Measurements from ENCODE around the gene RPS21.

RPS21 gene

GRCh38 chr20:62354031-62354808 lies 32.7 kb upstream of the RPS21 start:
- DNase-seq (ENCODE audit: low read depth): no peak

DNA sequence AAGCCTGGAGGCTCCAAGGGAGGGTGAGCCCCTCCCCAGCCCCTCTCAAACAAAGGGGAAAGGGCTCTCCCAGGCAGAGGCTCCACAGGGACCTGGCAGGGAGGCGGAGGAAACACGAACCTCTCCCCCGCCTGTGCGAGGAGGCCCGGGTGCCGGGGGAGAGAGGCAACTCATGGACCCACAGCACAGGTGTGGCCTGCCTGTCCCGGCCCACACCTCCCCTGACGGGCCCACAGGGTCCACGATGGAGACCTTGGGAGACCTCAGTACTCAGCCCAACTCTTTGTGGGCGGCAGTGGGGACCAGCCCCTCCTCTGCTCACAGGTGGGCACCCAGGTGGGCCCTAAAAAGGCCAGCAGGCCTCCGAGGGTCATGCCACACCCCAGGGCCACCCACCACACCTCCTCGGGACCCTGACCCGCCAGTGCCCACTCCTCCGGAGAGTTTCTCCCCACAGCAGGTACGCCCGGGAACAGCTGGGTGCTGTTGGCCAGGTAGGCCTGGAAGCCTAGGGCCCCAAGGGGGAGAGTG lies 32.0 kb upstream of the RPS21 start:
- no peak for DNase-seq (ENCODE audit: low read depth)

DNA sequence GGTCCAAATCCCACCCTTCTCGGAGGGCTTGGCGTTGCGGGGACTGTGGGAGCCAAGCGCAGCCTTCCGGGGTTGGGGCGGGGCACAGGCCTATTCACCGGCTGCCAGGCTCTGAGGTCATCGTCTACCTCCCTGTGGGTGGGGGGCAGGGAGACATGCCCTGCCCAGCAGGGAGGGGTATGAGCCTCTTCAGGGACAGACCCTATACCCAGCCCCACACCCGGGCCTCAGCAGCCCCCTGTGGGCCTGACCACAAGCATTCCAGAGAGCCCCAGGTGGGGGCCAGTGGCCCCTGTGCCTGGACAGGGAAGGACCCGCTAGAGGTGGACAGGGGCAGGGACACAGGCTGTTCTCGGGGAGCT lies 31.4 kb upstream of the RPS21 start:
- DNase-seq (ENCODE audit: low read depth): no peak

GRCh38 chr20:62355878-62356588 lies 30.9 kb upstream of the RPS21 start:
- no peak for DNase-seq (ENCODE audit: low read depth)

DNA sequence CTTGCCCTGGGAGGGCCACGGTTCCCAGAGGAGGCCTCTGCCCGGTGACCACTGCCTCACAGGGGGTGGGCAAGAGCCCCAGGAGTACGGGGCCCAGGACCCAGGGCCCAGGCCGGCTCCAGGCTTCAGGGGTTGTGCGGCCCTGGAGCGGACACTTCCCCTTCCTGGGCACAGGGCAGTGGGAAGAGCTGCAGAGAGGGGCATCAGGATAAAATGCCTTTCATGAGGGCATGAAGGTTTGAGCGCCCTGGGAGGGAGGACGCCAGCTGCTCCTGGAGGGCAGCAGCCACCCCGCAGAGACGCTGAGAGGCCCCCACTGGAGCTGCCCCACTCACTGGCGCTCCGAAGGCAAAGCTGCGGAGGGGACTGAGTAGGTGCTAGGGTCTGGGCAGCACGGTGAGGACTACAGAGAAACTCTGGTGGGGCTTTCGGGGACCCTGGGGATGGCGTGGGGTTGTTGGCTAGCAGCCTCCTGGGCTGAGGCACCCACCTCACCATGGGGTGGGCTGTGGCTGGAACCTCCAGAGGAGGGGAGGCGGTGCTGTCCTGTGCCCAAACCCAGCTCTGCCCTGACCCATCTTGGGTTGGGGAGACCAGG lies 30.2 kb upstream of the RPS21 start:
- no peak for DNase-seq (ENCODE audit: low read depth)

- DNase-seq (ENCODE audit: low read depth): no peak
Observed at GRCh38 chr20:62357187-62357667, 29.7 kb upstream of the RPS21 start.

DNA sequence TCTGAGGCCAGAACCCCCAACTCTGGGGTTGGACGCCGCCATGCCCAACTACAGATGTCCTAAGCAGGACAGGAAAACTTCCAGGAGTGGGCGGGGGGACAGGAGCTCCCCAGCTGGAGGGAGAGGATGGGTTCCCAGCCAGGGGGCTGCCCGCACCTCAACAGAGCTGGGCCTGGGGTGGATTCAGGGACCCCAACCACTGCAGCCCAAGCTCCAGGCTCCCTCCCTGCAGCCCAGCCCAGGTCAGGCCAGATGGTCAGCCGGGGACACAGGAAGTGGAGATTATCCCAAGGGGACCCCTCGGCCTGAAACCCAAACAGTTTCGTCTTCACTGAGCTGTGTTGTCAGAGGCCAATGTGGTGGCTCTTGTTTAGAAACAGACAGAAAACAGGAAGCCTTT lies 29.2 kb upstream of the RPS21 start:
- no peak for DNase-seq (ENCODE audit: low read depth)

- no peak for DNase-seq (ENCODE audit: low read depth)
Observed at GRCh38 chr20:62358171-62359042, 28.5 kb upstream of the RPS21 start.

DNA sequence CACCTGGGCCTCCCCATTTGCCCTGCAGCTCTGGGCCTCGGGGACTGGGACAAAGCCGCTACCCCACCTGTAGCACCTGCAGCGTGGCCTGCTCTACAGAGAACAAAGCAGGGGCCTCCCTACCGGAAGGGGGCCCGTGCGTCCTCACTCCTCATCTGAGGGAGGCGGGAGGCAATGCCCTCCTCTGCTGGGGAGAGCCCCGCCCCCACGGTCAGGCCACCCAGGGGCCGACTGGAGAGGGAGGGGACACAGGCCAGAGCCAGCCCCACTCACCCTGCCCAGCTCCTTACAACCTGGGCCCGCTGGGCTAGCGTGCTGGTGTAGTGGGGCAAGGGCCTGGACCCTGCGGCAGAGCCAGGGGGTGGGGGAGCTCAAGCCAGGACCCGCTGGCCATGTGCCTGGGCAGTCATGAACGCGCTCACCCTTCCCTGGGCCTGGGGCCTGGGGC lies 27.8 kb upstream of the RPS21 start:
- DNase-seq (ENCODE audit: low read depth): no peak

GRCh38 chr20:62359491-62360121 lies 27.3 kb upstream of the RPS21 start:
- DNase-seq (ENCODE audit: low read depth): no peak

DNA sequence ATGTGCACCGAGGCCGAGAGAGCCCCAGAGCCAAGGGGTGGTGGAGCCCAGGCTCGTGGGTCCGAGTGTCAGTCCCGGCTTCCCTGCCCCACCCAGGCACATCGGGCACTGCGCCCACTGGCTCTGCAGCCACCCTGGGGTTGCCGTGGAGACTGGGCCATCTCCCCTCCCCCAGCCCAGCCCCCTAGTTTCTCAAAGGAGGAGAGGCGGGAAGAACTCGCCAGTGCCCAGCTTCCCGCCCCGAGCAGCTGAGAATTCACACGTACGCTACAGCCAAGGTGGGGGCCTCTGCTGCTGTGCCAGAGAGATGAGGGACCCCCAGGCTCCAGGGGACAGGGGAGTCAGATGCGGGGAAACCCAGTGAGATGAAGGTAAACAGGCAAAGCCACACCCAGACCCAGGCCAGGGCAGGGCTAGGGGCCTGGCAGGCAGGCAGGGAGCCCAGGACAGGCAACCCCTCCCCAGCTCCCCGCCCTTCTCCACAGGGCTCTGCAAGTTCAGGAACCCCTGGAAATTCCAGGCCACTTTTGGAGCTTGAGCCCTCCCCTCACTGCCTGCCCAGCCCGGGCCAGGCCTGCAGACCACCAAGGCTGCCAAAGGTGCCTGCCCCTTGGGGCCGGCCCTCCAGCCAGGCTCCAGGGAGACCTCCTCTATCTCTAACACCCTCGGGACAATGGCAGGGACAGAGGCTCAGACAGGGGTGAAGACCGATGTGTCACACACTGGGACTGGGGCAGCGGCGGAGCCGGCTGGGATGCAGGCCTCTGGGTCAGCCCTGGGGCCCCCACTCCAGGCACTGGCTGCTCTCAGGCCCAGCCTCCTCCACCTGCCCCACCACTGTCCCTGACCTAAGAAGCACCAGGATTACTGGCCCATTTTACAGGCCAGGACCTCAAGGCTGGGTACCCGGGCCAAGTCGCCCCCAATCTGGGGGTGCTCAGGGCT lies 25.8 kb upstream of the RPS21 start:
- no peak for DNase-seq (ENCODE audit: low read depth)

DNA sequence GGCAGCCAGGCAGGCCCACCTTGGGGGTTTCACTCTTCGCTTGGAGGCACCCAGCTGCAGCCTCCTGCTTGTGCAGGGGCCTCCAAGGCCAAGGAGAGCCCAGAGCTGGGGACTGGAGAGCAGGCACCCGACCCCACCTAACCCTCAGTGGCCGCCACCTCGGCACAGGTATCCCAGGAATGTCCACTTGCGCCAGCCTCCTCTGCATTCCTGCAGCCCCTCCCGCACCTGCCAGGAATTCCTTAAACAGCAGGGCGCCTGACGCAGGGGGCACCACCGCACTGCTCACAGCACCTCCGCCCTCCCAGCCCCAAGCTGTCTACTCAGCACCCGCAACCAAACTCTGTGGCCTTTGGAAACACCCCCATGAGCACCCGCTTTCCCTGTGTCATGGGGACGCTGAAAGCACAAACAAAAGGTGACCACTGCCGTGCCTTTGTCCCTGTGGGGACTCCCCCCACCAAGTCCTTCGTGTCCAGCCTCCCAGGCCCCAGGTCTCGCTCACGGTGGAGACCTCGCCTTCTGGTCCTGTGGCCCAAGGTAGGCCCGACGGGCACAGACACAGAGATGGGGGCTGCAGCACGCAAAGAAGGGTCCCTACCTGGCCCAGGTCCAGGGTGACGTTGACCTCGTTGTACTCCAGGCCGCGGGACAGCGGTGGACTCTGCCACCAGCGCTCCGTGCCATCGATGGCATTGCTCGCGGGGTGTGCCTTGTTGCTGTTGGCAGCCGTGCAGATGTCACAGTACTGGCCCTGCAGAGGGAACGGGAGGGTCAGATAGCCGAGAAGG lies 24.9 kb upstream of the RPS21 start:
- no peak for DNase-seq (ENCODE audit: low read depth)

DNA sequence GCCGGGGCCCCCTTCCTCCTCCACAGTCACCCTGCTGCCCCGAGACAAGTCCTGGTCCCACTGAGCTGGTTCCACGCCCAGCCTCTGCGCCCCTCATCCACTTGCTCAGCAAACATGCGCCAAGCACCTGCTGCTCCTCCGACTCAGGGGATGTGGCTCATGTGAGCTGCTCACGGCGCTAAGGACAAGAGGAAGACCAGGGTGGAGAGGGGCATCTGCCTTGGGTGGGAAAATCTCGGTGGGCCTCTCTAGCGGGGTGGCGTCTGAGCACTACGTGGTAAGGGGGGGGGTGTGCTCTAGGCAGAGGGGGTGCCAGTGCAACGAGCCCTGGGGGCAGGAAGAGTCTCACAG lies 24.3 kb upstream of the RPS21 start:
- no peak for DNase-seq (ENCODE audit: low read depth)

GRCh38 chr20:62362991-62363919 lies 23.6 kb upstream of the RPS21 start:
- no peak for DNase-seq (ENCODE audit: low read depth)

DNA sequence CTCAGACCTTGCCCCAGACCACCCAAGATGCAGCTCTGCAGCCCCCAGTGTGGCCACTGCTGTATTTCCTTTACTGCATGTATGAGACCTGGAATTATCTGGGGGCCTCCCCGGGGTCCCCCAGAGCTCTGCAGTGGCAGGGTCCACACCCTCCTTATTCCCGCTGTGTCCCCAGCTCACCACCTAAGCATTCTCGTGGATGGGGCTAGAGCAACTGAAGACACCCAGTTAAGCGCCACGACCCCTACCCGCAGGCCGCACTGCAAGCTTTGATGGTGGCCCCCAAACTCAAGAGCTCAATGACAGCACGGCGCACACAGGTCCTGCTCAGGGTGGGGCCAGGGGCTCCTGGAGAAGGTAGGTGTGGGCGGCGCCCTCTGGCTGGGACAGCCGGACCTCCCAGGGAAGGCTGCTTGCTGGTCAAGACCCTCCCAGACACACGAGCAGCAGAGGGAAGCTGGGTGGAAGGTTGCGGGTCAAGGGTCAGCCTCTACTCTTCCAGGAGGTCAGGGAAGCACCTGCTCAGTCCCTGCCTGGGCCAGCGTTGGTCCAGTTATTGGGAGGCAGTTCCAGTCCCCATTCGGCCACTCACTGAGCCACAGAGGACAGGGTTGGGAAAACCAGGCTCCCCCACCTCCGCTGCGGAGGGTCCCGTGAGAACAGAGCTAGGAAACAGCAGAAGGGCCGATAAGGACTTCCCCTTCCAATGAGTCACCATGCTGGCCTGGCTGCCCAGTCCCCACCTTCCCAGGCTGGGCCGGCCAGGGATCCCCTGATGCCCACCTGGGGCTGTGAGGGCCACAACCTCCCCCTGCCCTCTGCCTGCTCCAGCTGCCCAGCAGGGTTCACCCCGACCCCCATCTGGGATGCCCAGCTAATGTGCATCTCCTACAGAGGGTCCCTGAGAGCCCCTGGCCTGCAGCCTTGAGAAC lies 22.7 kb upstream of the RPS21 start:
- DNase-seq (ENCODE audit: low read depth): no peak

- no peak for DNase-seq (ENCODE audit: low read depth)
Observed at GRCh38 chr20:62364911-62365736, 21.8 kb upstream of the RPS21 start.
